Memory B cell (primary cell): ENCODE results near the gene FBXL15.

ENCODE experiments used
- ATAC-seq: fragments of 150-1000 bp; cut with Tn5 transposase; 2 replicates; pipeline ENCODE4 v1.10.0; 2021; ENCODE audit warnings: low read depth, mild to moderate bottlenecking, moderate library complexity
- DNase-seq, 2 donors: peaks; one replicate each; pipeline ENCODE4 v3.0.0; 2022; ENCODE audit warnings: low spot score in 2 of 2
- H3K27ac Mint-ChIP-seq: one replicate; pipeline ENCODE4 v1.8.0; 2022; ENCODE audit warnings: mild to moderate bottlenecking, moderate library complexity, mixed read lengths
- H3K27me3 Mint-ChIP-seq: one replicate; pipeline ENCODE4 v1.8.0; 2022; ENCODE audit warnings: mixed read lengths
- H3K36me3 Mint-ChIP-seq: one replicate; pipeline ENCODE4 v1.8.0; 2022; ENCODE audit warnings: mild to moderate bottlenecking, mixed read lengths
- H3K4me1 Mint-ChIP-seq: one replicate; pipeline ENCODE4 v1.8.0; 2022; ENCODE audit warnings: mixed read lengths
- H3K4me3 Mint-ChIP-seq: one replicate; pipeline ENCODE4 v1.8.0; 2022; ENCODE audit warnings: mild to moderate bottlenecking, moderate library complexity, mixed read lengths
- H3K9me3 Mint-ChIP-seq: one replicate; pipeline ENCODE4 v1.8.0; 2022; ENCODE audit warnings: mixed read lengths

FBXL15 gene

DNA sequence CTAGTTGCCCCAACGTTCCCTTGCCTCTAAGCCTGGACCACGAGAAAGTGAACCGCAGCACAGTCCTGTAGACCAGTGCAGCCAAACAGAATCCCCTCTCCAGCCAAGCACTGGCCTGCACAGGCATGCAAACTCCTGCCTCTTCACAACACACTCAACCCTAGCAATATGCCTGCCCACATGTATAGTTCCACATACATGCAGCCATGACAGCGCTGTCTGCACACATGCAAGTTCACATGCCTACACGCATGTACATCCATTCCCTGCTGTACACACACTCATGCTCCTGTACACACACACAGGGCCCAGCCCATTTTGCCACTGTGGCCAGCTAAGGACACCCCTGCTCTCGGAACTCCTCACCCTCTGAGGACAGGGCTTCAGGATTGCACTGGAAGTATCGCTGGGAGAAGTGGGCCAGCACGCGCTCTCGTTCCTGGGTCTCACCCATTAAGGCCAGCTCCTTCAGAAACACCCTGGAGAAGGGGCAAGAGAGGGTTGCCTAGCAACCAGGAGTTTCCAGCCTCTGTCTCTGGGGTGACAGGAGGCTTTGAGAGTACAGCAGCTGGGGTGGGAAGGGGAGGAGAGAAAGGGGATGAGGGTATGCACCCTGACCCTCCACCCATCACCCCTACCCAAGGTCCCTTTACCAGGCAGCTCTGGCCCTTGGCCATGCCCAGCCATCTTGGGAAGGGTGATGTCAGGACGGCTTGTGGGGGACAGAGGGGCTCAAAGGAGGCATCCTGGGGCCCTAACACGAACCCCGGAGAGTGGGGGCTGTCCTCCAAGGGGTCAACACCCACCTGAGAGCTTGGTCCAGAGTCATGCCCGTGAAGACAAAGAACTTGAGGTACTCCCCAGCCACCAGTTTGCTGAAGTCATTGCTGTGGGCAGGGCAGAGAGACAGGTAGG is 9.0 kb upstream of the FBXL15 start:
- Mint-ChIP-seq H3K9me3 (no peaks in the 10 kb centered on the region), H3K27me3 (peaks cover 35% of the 10 kb centered on the region), H3K27ac (no peak overlapping the region), H3K4me3 (peak overlapping the region; percentile 18), H3K36me3 (peaks cover 2% of the 10 kb centered on the region), H3K4me1 (peaks cover 28% of the 10 kb centered on the region)
- DNase-seq (peak in 1 of 2 donors; percentile 11), ATAC-seq (no peak)

DNA sequence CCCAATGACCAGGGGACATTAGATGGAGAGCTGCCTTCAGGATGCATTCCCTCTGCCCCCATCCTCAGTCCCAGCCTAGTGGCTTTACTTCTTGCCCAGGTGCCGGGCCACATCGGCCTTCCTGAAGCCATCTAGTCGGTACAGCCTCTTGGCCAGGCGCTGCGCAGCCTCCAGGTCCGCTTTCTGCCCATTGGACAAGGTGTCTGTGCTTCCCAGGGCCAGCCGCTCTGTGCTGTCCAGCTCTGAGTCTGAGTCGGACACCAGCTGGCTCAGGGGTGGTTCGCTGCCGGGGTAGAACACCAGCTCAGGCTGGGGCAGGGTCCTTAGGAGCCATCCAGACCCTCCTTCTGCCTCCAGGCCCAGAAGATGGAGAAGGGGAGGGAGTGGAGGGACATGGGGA is 8.3 kb upstream of the FBXL15 start:
- H3K27ac Mint-ChIP-seq, result no peak overlapping the region
- ATAC-seq, result no peak
- no peaks in the 10 kb centered on the region for H3K9me3 Mint-ChIP-seq
- H3K27me3 Mint-ChIP-seq, result peaks cover 37% of the 10 kb centered on the region
- H3K4me3 Mint-ChIP-seq, result no peak overlapping the region
- no peak for DNase-seq
- H3K36me3 Mint-ChIP-seq, result peaks cover 2% of the 10 kb centered on the region
- peaks cover 28% of the 10 kb centered on the region for H3K4me1 Mint-ChIP-seq

GRCh38 chr10:102413053-102413705 is 7.5 kb upstream of the FBXL15 start:
- no peak overlapping the region for H3K27ac Mint-ChIP-seq
- ATAC-seq, result peak; percentile 40
- H3K36me3 Mint-ChIP-seq, result peaks cover 2% of the 10 kb centered on the region
- H3K4me3 Mint-ChIP-seq, result no peak overlapping the region
- H3K27me3 Mint-ChIP-seq, result peaks cover 42% of the 10 kb centered on the region
- peak in 1 of 2 donors; percentile 12 for DNase-seq
- no peaks in the 10 kb centered on the region for H3K9me3 Mint-ChIP-seq
- H3K4me1 Mint-ChIP-seq, result peaks cover 30% of the 10 kb centered on the region

DNA sequence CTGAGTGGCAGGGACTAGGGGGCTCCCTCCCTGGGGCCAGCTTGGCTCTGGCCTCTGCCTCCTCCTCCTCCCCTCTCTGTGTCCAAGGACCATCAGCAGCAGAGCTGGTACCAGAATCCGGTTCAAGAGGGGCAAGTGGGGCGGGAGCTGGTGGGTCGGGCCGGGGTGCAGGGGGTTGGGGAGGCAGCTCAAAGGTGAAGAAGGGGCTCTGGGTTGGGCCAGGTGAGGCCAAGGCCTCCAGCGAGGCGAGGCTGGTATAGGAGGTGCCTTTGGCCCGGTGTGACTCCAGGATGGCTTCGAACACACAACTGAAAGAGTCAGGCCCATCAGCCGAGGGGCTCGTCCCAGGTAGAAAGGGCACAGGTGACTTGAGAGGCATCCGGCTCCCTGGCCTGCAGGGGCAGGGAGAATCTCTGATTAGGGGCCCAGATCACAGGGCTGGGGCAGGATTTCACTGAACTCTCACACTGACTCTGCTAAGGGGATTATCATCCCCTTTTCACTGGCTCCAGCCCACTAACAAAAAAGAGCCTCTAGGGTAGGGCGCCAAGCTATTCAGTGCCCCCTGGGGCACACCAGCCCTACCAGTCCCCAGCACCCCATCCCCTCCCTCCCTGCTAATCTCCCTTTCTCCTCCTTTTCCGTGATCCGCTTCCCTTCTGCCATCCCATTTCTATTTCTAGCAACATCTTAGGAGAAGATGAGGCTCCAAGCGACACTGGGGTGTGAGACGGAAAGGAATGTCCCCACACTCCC is 6.7 kb upstream of the FBXL15 start:
- DNase-seq (no peak), ATAC-seq (no peak)
- H3K4me3 Mint-ChIP-seq, result no peak overlapping the region
- H3K27me3 Mint-ChIP-seq, result peaks cover 42% of the 10 kb centered on the region
- H3K4me1 Mint-ChIP-seq, result peaks cover 28% of the 10 kb centered on the region
- H3K27ac Mint-ChIP-seq, result no peak overlapping the region
- H3K36me3 Mint-ChIP-seq, result peaks cover 2% of the 10 kb centered on the region
- H3K9me3 Mint-ChIP-seq, result no peaks in the 10 kb centered on the region

DNA sequence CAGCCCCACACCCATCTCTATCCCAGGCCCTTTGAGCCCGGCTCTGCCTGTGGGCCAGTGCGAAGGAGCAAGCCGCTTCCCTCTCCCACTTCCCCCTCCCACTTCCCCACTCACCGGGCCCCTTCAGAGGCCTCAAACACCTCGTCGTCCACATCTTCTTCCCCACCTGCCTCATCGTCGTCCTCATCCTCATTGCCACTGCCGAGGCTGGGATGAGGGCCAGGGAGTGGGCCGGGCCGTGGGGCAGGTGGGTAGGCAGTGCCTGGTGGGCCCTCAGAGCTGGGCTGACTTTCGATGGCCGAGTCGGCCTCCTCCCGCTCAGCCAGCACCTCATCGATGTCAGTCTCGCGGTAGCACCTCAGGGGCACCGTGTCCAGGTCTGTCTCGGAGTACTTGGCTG is 5.9 kb upstream of the FBXL15 start:
- Mint-ChIP-seq H3K27me3 (peaks cover 40% of the 10 kb centered on the region), H3K36me3 (peaks cover 2% of the 10 kb centered on the region), H3K4me3 (no peak overlapping the region), H3K4me1 (peaks cover 27% of the 10 kb centered on the region), H3K9me3 (no peaks in the 10 kb centered on the region), H3K27ac (no peak overlapping the region)
- no peak for DNase-seq
- no peak for ATAC-seq

DNA sequence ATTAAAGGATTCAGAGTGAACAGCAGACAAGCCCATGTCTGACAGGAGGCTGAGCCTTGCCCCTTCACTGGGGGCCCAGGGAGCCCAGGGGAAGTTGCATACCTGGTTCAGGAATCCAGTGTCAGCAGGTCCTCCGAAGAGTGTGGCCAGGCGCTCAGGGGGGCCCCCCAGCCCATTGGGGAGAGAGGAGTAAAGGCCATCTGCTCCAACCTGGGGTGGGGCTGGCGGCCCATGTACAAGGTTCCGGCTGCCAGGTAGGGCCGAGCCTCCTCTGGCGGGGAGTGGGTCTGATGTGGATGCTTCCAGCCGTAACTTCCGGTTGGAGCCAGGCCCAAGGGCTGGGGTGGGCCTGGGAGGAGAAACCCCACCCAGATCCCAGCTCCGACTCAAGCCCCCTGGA is 4.4 kb upstream of the FBXL15 start:
- Mint-ChIP-seq H3K27me3 (peaks cover 34% of the 10 kb centered on the region), H3K27ac (no peak overlapping the region), H3K4me1 (peaks cover 19% of the 10 kb centered on the region), H3K9me3 (no peaks in the 10 kb centered on the region), H3K36me3 (peaks cover 2% of the 10 kb centered on the region), H3K4me3 (no peak overlapping the region)
- no peak for DNase-seq
- ATAC-seq, result no peak

GRCh38 chr10:102416695-102417094 is 3.9 kb upstream of the FBXL15 start:
- Mint-ChIP-seq H3K9me3 (no peaks in the 10 kb centered on the region), H3K36me3 (peaks cover 2% of the 10 kb centered on the region), H3K4me3 (no peak overlapping the region), H3K27ac (no peak overlapping the region), H3K4me1 (peaks cover 16% of the 10 kb centered on the region), H3K27me3 (peaks cover 30% of the 10 kb centered on the region)
- ATAC-seq (no peak), DNase-seq (no peak)

- Mint-ChIP-seq H3K27me3 (peaks cover 27% of the 10 kb centered on the region), H3K4me1 (peaks cover 16% of the 10 kb centered on the region), H3K36me3 (peaks cover 3% of the 10 kb centered on the region), H3K9me3 (no peaks in the 10 kb centered on the region), H3K27ac (no peak within 1 kb of the TSS), H3K4me3 (peak within 1 kb of the TSS; percentile 97)
- no peak for DNase-seq
- no peak for ATAC-seq
These were observed 1.9 kb upstream of the FBXL15 start, which contains the start of gene PSD for GRCh38 chr10:102418622-102419268. PSD (minus strand) TSS chr10:102418785; CDS start chr10:102417038, 1,747 bp downstream.

DNA sequence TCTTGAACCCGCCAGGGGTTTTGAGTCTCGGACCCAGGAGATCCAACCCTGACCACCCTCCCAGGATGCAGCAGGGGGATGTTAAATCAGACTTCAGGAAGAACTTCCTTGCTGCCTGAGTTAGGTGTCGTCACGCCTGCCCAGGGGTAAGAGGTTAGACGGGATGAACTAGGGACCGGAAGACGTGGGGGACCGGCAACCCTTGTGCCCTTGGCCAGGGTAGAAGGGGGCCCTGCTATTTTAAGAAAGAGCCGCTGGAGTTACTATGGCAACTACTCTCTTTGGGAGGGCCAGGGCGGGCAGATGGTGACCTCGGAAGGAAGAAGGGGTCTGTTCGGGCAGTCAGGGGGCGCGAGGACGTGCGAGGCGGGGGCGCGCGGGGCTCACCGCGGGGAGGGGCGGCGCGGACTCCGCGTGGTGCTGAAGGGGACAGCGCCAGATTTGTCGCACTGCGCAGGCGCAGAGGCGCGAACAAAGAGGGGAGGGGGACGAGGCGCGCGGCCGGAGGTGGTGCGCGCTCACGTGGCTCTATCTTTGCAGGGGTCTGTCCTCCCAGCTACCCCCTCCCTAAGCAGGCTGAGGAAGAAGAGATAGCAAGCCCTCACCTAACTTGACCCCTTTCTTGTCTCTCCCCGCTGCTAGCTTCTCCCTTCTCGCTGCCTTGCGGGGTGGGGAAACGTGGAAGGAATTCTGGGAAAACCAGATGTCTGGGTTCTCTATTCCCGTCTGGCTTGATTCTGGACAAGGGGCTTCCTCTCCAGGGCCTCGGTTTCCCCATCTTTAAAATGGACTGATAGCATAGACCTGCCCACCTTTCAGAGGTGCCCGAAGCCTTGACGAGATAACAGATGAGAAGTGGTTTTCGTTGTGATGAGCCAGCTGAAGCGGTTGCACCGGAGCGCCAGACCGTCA is 1.1 kb upstream of the FBXL15 start:
- Mint-ChIP-seq H3K36me3 (peaks cover 3% of the 10 kb centered on the region), H3K27me3 (peaks cover 23% of the 10 kb centered on the region), H3K4me3 (peak overlapping the region; percentile 97), H3K27ac (no peak overlapping the region), H3K9me3 (no peaks in the 10 kb centered on the region), H3K4me1 (peaks cover 16% of the 10 kb centered on the region)
- DNase-seq (peak; percentile 67 to 73), ATAC-seq (no peak)

DNA sequence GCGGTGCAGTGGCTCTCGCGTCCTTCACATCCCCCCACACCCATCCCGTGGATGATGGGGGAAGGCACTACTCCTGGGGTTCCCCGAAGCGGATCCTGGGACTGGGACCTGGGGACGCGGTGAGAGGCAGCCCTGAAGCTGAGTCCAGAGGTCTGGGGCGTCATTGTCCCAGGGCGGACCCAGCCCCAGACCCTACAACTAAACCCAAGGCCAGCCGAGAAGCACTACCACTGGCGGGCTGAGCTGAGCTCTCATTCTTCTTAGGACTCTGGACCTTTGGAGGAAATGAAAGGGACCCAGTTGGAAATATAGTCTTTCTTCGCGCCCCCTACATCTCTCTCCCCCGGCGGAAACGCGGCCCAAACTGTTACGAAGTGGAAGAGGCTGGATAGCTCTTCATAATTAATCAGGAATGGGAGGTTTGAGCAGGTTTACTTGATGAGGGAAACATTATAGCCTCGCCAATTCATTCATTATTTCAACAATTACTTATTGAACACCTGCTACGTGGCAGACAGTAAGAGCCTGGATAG is 389 bp upstream of the FBXL15 start:
- H3K27me3 Mint-ChIP-seq, result peaks cover 21% of the 10 kb centered on the region
- H3K4me1 Mint-ChIP-seq, result peaks cover 16% of the 10 kb centered on the region
- peak in 1 of 2 donors; percentile 23 for DNase-seq
- peaks cover 3% of the 10 kb centered on the region for H3K36me3 Mint-ChIP-seq
- ATAC-seq, result no peak
- H3K27ac Mint-ChIP-seq, result peak overlapping the region; percentile 94
- peak overlapping the region; percentile 97 for H3K4me3 Mint-ChIP-seq
- H3K9me3 Mint-ChIP-seq, result no peaks in the 10 kb centered on the region

- ATAC-seq (no peak), DNase-seq (no peak)
- Mint-ChIP-seq H3K9me3 (no peaks in the 10 kb centered on the region), H3K27ac (peak overlapping the region; percentile 94), H3K27me3 (peaks cover 16% of the 10 kb centered on the region), H3K4me3 (peak overlapping the region; percentile 97), H3K36me3 (peaks cover 2% of the 10 kb centered on the region), H3K4me1 (peaks cover 21% of the 10 kb centered on the region)
These were observed 796 bp downstream of the FBXL15 start for GRCh38 chr10:102421507-102421756.

- Mint-ChIP-seq H3K36me3 (peaks cover 2% of the 10 kb centered on the region), H3K27ac (no peak overlapping the region), H3K4me1 (peaks cover 21% of the 10 kb centered on the region), H3K9me3 (no peaks in the 10 kb centered on the region), H3K27me3 (peaks cover 15% of the 10 kb centered on the region), H3K4me3 (peak overlapping the region; percentile 97)
- DNase-seq, result no peak
- peak; percentile 3 for ATAC-seq
These were observed 1.3 kb downstream of the FBXL15 start for GRCh38 chr10:102421757-102422512.
